HCT116 (cell line): ENCODE measurements around the gene BMP2K. TPM values are rescaled to one million over a fixed set of nuclear protein-coding genes. Genes with fewer than 3 reads are reported as not detected.

ENCODE experiments used
- ATAC-seq: fragments of 200-7000 bp; cut with Tn5 transposase; 2 replicates; pipeline ENCODE4 v1.9.1; 2020; ENCODE audit warnings: mild to moderate bottlenecking, moderate library complexity
- BruUV-seq: library from RNA; stranded (reverse); fragments of 400-500 nt; replicated peaks from 2 replicates; lab custom pipeline; 2021; lab: Mats Ljungman, UMichigan
- CTCF ChIA-PET: fragments of 300-600 bp; sonication (Branson Sonifier 250); formaldehyde crosslinking; loops from one replicate; lab custom pipeline; 2021; ENCODE audit warnings: antibody characterized with exemption; lab: Charles Lee
- POLR2A ChIA-PET: fragments of 300-600, 350-600 bp; sonication (Branson Sonifier 250); formaldehyde crosslinking; loops from one replicate; lab custom pipeline; 2021; ENCODE audit warnings: antibody characterized with exemption; lab: Charles Lee
- RAD21 ChIA-PET, 2 experiments: fragments of 300-600 bp; sonication (Branson Sonifier 250); formaldehyde crosslinking; loops; one replicate each; lab custom pipeline; 2023; ENCODE audit warnings: low total read pairs in 2 of 2; ENCODE audit not compliant: uncharacterized antibody in 2 of 2, unreplicated experiment in 2 of 2, low non-redundant PET in 1 of 2; lab: Charles Lee
- DNase-seq: peaks from one replicate; pipeline ENCODE4 v3.0.0-alpha.2; 2010; ENCODE audit warnings: low read depth, low spot score
- H2AFZ ChIP-seq: fragments of 200-600 bp; shearing (Covaris generic), sonication (generic); 2 replicates; pipeline ENCODE4 v1.6.1; 2017; ENCODE audit warnings: low read depth, mixed run types, mixed read lengths, antibody characterized with exemption, low read length; ENCODE audit not compliant: poor library complexity, severe bottlenecking
- H3K27ac ChIP-seq: 2 replicates; pipeline ENCODE4 v1.5.1; 2012; ENCODE audit warnings: low read depth, low read length
- H3K27me3 ChIP-seq: fragments of 200-600 bp; sonication (generic); 2 replicates; pipeline ENCODE4 v1.6.1; 2016; ENCODE audit warnings: mixed run types, low read length, mixed read lengths; ENCODE audit not compliant: insufficient read depth
- H3K36me3 ChIP-seq, 2 experiments: fragments of 200-500 bp in 1 of 2; fragments of 200-600 bp in 1 of 2; sonication (Bioruptor generic) in 1 of 2; sonication (generic) in 1 of 2; 2 replicates each; pipeline versions ENCODE4 v1.5.1 to v1.6.1; 2014 to 2016; ENCODE audit warnings: low read length in 2 of 2, inconsistent platforms in 1 of 2, mixed read lengths in 1 of 2, mixed run types in 1 of 2; ENCODE audit not compliant: insufficient read depth in 2 of 2, control insufficient read depth in 1 of 2
- H3K4me1 ChIP-seq, 2 experiments: fragments of 200-600 bp in 1 of 2; sonication (generic) in 1 of 2; 2 replicates each; pipeline versions ENCODE4 v1.5.1 to v1.6.1; 2012 to 2017; ENCODE audit warnings: low read length in 2 of 2, inconsistent platforms in 1 of 2, mild to moderate bottlenecking in 1 of 2, mixed read lengths in 1 of 2, mixed run types in 1 of 2, moderate library complexity in 1 of 2; ENCODE audit not compliant: insufficient read depth in 2 of 2, control insufficient read depth in 1 of 2
- H3K4me2 ChIP-seq: fragments of 200-600 bp; sonication (generic); 2 replicates; pipeline ENCODE4 v1.6.1; 2017; ENCODE audit warnings: mixed run types, low read length, mixed read lengths
- H3K4me3 ChIP-seq, 2 experiments: fragments of 200-600 bp in 1 of 2; sonication (generic) in 1 of 2; replicated peaks in 1 of 2; 2 replicates each; pipeline ENCODE4 v1.5.1; 2011 to 2016; ENCODE audit warnings: low read length in 2 of 2, control low read depth in 1 of 2, low read depth in 1 of 2, mild to moderate bottlenecking in 1 of 2, mixed read lengths in 1 of 2, mixed run types in 1 of 2
- H3K79me2 ChIP-seq: fragments of 200-600 bp; sonication (generic); 2 replicates; pipeline ENCODE4 v1.6.1; 2017; ENCODE audit warnings: mild to moderate bottlenecking, mixed run types, low read length, moderate library complexity, mixed read lengths; ENCODE audit not compliant: insufficient read depth
- H3K9ac ChIP-seq: fragments of 200-600 bp; sonication (generic); 2 replicates; pipeline ENCODE4 v1.6.1; 2016; ENCODE audit warnings: low read length, mixed read lengths
- H3K9me2 ChIP-seq: fragments of 200-600 bp; sonication (generic), shearing (Covaris generic); 2 replicates; pipeline ENCODE4 v1.6.1; 2017; ENCODE audit warnings: mixed run types, mild to moderate bottlenecking, moderate library complexity; ENCODE audit not compliant: insufficient read depth
- H3K9me3 ChIP-seq, 2 experiments: fragments of 200-500 bp in 1 of 2; fragments of 200-600 bp in 1 of 2; sonication (Bioruptor generic) in 1 of 2; sonication (generic) in 1 of 2; 2 replicates each; pipeline ENCODE4 v1.6.1; 2014 to 2017; ENCODE audit warnings: low read length in 2 of 2, mixed read lengths in 2 of 2, inconsistent platforms in 1 of 2, low read depth in 1 of 2, mild to moderate bottlenecking in 1 of 2, mixed run types in 1 of 2, moderate library complexity in 1 of 2; ENCODE audit not compliant: control insufficient read depth in 1 of 2, insufficient read depth in 1 of 2
- H4K20me1 ChIP-seq: fragments of 200-600 bp; sonication (generic), shearing (Covaris generic); 2 replicates; pipeline ENCODE4 v1.6.1; 2017; ENCODE audit warnings: mixed run types, mild to moderate bottlenecking, moderate library complexity; ENCODE audit not compliant: insufficient read depth
- CEBPB ChIP-seq: IDR thresholded peaks from 2 replicates; pipeline ENCODE4 v1.6.1; 2012; ENCODE audit warnings: low read depth
- CTCF ChIP-seq, 3 experiments: fragments of 200-600 bp in 1 of 3; sonication (generic) in 1 of 3; IDR thresholded peaks in 2 of 3; conservative IDR thresholded peaks in 1 of 3; 2 replicates each; pipeline ENCODE4 v1.5.1; 2012 to 2017; ENCODE audit warnings: low read depth in 2 of 3, low read length in 2 of 3, antibody characterized with exemption in 1 of 3, borderline replicate concordance in 1 of 3, control low read depth in 1 of 3, mild to moderate bottlenecking in 1 of 3, mixed read lengths in 1 of 3, mixed run types in 1 of 3, moderate library complexity in 1 of 3; ENCODE audit not compliant: insufficient read depth in 1 of 3
- EGR1 ChIP-seq: IDR thresholded peaks from 2 replicates; pipeline ENCODE4 v1.6.1; 2012; ENCODE audit warnings: low read depth
- ELF1 ChIP-seq: IDR thresholded peaks from 2 replicates; pipeline ENCODE4 v1.6.1; 2012; ENCODE audit warnings: low read depth, borderline replicate concordance
- EZH2 ChIP-seq: fragments of 200-600 bp; sonication (generic); IDR thresholded peaks from 2 replicates; pipeline ENCODE4 v1.6.1; 2017; ENCODE audit warnings: antibody characterized with exemption, mixed run types
- EZH2phosphoT487 ChIP-seq: fragments of 200-600 bp; IDR thresholded peaks from 2 replicates; pipeline ENCODE4 v1.6.1; 2018; ENCODE audit warnings: antibody characterized with exemption, borderline replicate concordance
- FOSL1 ChIP-seq: IDR thresholded peaks from 2 replicates; pipeline ENCODE4 v1.6.1; 2012; ENCODE audit warnings: low read depth
- JUND ChIP-seq: IDR thresholded peaks from 2 replicates; pipeline ENCODE4 v1.6.1; 2012
- POLR2A ChIP-seq: IDR thresholded peaks from 2 replicates; pipeline ENCODE4 v1.7.0; 2011; ENCODE audit warnings: borderline replicate concordance; ENCODE audit not compliant: insufficient read depth, insufficient read length; ENCODE audit errors: extremely low read depth
- POLR2AphosphoS5 ChIP-seq: IDR thresholded peaks from 2 replicates; pipeline ENCODE4 v1.6.1; 2011; ENCODE audit warnings: mild to moderate bottlenecking, low read depth, low read length, moderate library complexity
- SIN3A ChIP-seq: IDR thresholded peaks from 2 replicates; pipeline ENCODE4 v1.6.1; 2012; ENCODE audit warnings: low read depth
- SP1 ChIP-seq: IDR thresholded peaks from 2 replicates; pipeline ENCODE4 v1.6.1; 2012; ENCODE audit warnings: low read depth
- YY1 ChIP-seq: IDR thresholded peaks from 2 replicates; pipeline ENCODE4 v1.6.1; 2011; ENCODE audit warnings: low read length, low read depth, moderate library complexity, mild to moderate bottlenecking; ENCODE audit not compliant: insufficient replicate concordance; ENCODE audit errors: extremely low read depth
- ZBTB33 ChIP-seq: IDR thresholded peaks from 2 replicates; pipeline ENCODE4 v1.6.1; 2011; ENCODE audit warnings: mild to moderate bottlenecking, low read length, moderate library complexity; ENCODE audit not compliant: insufficient replicate concordance; ENCODE audit errors: extremely low read depth
- ZFX ChIP-seq: fragments of 450-650 bp; IDR thresholded peaks from 2 replicates; pipeline ENCODE4 v1.6.1; 2017
- intact Hi-C: fragments of 100-400 bp; cut with micrococcal nuclease; formaldehyde crosslinking; loops from 2 replicates; pipeline ENCODE4 v1.10.0; 2022
- total RNA-seq: library from RNA; stranded (reverse); gene quantifications from one replicate; pipeline ENCODE4 v1.2.1, GENCODE V29; 2021; ENCODE audit not compliant: unreplicated experiment

The BMP2K gene
- total RNA-seq, 1 experiment from 2014 or later = 27.7 TPM

GRCh38 chr4:78756776-78757175, 19.4 kb upstream of the BMP2K start:
- no peak for TF ChIP-seq ZBTB33
- no peak for TF ChIP-seq ELF1
- TF ChIP-seq EGR1 = no peak
- TF ChIP-seq EZH2 = no peak
- TF ChIP-seq EZH2phosphoT487 = no peak
- no peak for TF ChIP-seq POLR2AphosphoS5
- no peak for TF ChIP-seq POLR2A
- no peak for TF ChIP-seq SIN3A
- TF ChIP-seq CEBPB = no peak
- TF ChIP-seq ZFX = no peak
- no peak for TF ChIP-seq SP1
- no peak for TF ChIP-seq FOSL1
- no peak for TF ChIP-seq JUND
- no peak for TF ChIP-seq YY1
- no peak for TF ChIP-seq CTCF (IDR thresholded peaks at IDR 0.05 in 2 of 3, conservative IDR thresholded peaks at IDR 0.05 in 1 of 3; ENCODE audit: borderline replicate concordance in 1 of 3, insufficient read depth in 1 of 3, low read depth in 2 of 3, low read length in 2 of 3)
- intact Hi-C loops = no loop called here
- no peak for ATAC-seq
- no peaks in the 10 kb centered on the region for H3K9me2 ChIP-seq
- no peaks in the 10 kb centered on the region for H4K20me1 ChIP-seq
- no peaks in the 10 kb centered on the region for H3K79me2 ChIP-seq
- H3K4me2 ChIP-seq = no peak overlapping the region
- ChIA-PET RAD21 (no interaction called here), CTCF (interaction anchor here (1.1 kb wide), 1 partner anchor 10 kb away, joined by 3 read pairs; no protein-coding TSS in a partner anchor), POLR2A (no interaction called here)
- H3K36me3 ChIP-seq = no peaks in the 10 kb centered on the region
- no peak overlapping the region for H3K9ac ChIP-seq
- DNase-seq = no peak
- no peaks in the 10 kb centered on the region for H3K4me1 ChIP-seq
- no peaks in the 10 kb centered on the region for H3K9me3 ChIP-seq
- no peak overlapping the region for H2AFZ ChIP-seq
- no TSS peak for BruUV-seq
- H3K4me3 ChIP-seq = no peak overlapping the region
- H3K27ac ChIP-seq = no peak overlapping the region
- H3K27me3 ChIP-seq = no peaks in the 10 kb centered on the region
